Rectal smooth muscle tissue (tissue), 1 donor: ENCODE data around the gene MGMT.

Experiments
- H3K27ac ChIP-seq: one replicate; pipeline ENCODE4 v1.7.0; 2013; ENCODE audit warnings: low read depth, low read length, inconsistent platforms
- H3K27me3 ChIP-seq: one replicate; pipeline ENCODE4 v1.7.0; 2013; ENCODE audit warnings: low read length; ENCODE audit not compliant: control insufficient read depth, insufficient read depth
- H3K36me3 ChIP-seq: one replicate; pipeline ENCODE4 v1.7.0; 2013; ENCODE audit warnings: low read length; ENCODE audit not compliant: control insufficient read depth, insufficient read depth
- H3K4me1 ChIP-seq: one replicate; pipeline ENCODE4 v1.7.0; 2013; ENCODE audit warnings: low read length; ENCODE audit not compliant: control insufficient read depth, insufficient read depth
- H3K4me3 ChIP-seq: one replicate; pipeline ENCODE4 v1.7.0; 2013; ENCODE audit warnings: low read length
- H3K9ac ChIP-seq: one replicate; pipeline ENCODE4 v1.7.0; 2013; ENCODE audit warnings: low read length

The MGMT gene

DNA sequence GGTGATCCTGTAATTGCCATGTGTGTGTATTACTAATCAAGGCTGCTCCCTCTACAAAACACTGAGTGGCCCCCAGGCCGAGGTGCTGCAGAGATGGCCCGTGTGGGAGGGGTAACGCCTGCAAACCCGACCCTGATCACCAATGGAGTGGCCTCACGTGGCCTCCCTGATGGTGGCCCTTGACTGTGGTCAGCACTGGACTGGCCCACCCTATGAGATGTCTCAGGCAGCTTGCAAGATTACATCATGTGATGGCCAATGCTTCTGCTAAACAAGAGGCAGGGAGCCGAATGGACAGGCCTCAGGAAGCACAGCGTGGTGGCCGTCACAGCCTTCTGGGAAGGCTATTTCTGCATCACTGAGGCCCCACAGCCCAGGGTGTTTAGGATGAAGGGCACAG lies 186.4 kb downstream of the MGMT start:
- no peaks in the 10 kb centered on the region for H3K36me3 ChIP-seq
- H3K27ac ChIP-seq = no peak overlapping the region
- no peaks in the 10 kb centered on the region for H3K4me1 ChIP-seq
- H3K4me3 ChIP-seq = no peak overlapping the region
- H3K27me3 ChIP-seq = no peaks in the 10 kb centered on the region
- H3K9ac ChIP-seq = no peak overlapping the region

DNA sequence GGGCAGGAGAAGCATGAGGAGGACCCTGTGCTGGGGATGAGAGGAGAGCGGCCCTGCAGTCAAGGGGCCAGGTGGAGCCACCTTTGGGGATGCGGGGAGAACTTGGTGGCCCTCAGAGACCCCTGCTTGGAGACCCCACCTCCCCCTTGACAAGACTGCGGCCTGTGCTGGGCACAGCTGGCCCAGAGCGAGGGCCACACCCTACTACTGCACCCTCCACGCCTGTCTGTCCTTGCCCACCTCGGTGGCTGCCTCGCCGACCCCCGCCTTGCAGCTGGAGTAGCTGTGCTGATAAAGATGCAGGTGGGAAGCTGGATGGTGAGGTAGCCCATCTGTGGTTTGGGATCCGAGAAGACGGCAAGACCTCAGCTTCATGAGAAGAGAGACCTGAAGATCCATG lies 186.8 kb downstream of the MGMT start:
- H3K4me3 ChIP-seq = no peak overlapping the region
- no peak overlapping the region for H3K27ac ChIP-seq
- no peaks in the 10 kb centered on the region for H3K36me3 ChIP-seq
- H3K9ac ChIP-seq = no peak overlapping the region
- H3K4me1 ChIP-seq = no peaks in the 10 kb centered on the region
- H3K27me3 ChIP-seq = no peaks in the 10 kb centered on the region

DNA sequence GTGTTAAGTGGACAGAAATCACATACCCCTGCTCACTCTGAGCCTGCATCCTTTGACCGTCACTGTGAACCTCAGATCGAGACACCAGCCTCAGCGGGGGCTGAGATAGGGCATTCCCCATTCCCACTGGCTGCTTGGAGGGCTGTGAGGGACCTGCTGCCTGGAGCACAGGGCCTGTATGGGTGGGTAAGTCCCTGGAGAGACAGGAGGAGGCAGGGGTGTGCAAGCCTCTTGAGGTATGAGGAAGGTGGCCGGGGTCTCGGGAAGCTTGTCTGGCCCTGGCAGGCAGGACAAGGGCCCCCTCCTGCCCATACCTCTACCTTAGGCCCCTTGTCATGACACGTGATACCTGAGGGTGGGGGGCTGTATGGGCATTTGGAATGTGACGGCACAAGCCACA lies 187.4 kb downstream of the MGMT start:
- H3K4me1 ChIP-seq = no peaks in the 10 kb centered on the region
- H3K27me3 ChIP-seq = no peaks in the 10 kb centered on the region
- no peaks in the 10 kb centered on the region for H3K36me3 ChIP-seq
- H3K4me3 ChIP-seq = no peak overlapping the region
- H3K27ac ChIP-seq = no peak overlapping the region
- no peak overlapping the region for H3K9ac ChIP-seq

DNA sequence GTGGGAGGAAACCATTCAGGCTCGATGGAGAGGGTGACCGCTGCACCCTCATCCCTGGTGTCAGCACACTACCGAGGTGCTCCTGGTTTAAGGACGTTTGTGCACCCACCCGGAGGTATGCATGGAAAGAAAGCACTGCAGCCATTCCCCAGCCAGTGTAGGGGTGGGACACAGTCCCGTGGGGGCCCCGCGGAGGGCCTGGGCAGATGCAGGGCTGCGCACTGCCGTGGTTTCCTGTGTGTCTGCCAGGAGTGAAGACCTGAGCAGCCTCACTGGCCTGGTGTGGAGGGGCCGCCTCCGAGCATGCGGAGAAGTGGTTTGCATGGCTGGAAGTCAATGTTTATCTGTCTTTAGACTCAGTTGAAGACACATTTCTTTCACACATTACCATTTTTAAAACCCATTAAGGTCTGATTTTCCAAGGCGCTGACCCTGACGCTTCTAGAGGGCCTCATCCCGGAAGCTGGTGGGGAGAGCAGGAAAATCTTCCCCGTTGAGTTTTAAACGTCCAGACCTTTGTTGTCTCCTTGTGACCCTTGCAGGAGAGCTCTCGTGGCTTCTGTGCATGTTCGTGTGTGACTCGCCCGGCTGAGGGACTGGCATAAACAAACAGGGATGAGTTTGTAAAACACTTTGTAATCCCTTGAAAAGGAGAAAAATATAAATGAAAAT lies 188.1 kb downstream of the MGMT start:
- H3K4me3 ChIP-seq = no peak overlapping the region
- H3K9ac ChIP-seq = no peak overlapping the region
- no peaks in the 10 kb centered on the region for H3K27me3 ChIP-seq
- no peaks in the 10 kb centered on the region for H3K36me3 ChIP-seq
- no peak overlapping the region for H3K27ac ChIP-seq
- no peaks in the 10 kb centered on the region for H3K4me1 ChIP-seq

DNA sequence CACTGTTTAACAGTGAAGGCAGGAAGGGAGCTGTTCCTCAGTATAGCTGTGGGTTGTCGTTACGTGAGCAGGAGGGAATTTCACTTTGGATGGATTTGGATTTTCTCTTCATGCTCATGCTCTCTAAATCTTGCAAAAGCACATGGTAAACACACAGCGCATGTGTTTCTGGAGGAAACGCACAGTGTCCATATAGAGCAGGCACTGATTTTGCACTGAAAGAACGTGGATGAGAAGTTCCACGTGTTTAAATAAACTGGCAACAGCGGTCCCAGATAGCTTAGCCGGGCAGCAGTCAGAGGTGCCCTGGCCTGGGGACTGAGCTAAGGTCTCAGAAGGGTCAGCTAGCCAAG lies 188.6 kb downstream of the MGMT start:
- H3K27ac ChIP-seq = no peak overlapping the region
- H3K4me3 ChIP-seq = no peak overlapping the region
- H3K9ac ChIP-seq = no peak overlapping the region
- H3K4me1 ChIP-seq = no peaks in the 10 kb centered on the region
- H3K36me3 ChIP-seq = no peaks in the 10 kb centered on the region
- no peaks in the 10 kb centered on the region for H3K27me3 ChIP-seq

DNA sequence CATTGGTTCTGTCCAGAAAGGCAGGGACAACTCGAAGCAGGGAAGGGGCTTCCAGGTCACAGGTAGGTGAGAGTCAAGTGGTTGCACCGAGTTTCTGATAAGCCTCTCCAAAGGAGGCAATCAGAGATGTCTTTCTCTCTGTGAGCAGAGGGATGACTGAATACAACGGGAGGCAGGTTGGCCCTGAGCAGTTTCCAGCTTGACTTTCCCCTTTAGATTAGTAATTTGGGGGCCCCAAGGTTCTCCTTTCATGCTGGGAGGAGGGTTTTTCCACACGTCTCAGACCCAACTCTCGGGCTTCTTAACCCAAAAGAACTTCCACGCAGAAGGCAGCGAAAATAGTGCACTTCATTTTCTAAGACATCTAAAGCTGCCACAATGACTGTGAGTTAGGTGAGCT lies 189.6 kb downstream of the MGMT start:
- Histone ChIP-seq H3K9ac (no peak overlapping the region), H3K36me3 (no peaks in the 10 kb centered on the region), H3K27ac (no peak overlapping the region), H3K4me1 (no peaks in the 10 kb centered on the region), H3K27me3 (no peaks in the 10 kb centered on the region), H3K4me3 (no peak overlapping the region)

DNA sequence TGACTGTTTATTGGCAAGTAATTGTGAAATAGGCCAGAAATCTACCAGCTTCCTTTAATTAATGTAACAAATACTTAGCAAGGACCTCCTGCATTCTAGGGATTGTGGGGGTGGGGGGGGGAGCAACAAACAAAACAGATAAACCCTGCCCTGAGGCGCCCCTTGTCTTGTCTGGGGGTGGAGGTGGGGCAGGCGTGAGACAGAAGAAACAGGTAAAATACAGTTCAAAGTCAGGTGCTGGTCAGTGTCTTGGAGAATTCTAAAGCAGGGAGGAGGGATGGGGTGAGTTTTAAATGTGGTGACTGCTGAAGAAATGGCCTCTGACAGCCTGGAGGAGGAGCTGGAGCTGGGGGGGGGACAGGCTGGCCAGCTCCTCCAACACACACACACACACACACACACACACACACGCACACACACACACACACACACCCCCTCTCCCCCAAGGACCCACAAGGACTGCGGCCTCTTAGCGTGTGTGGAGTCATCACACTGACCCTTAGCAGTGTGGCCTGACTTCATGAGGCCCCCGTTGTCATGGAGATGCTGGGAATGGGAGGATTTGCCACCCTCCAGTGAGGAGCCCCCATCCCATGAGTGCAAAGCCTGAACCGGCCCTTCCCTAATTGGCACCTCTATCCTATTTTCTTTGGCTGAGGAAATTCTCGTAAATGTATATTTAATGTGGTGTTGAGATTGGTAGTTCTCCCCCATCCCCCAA lies 190.4 kb downstream of the MGMT start:
- Histone ChIP-seq H3K4me1 (no peaks in the 10 kb centered on the region), H3K36me3 (no peaks in the 10 kb centered on the region), H3K27me3 (no peaks in the 10 kb centered on the region), H3K4me3 (no peak overlapping the region), H3K27ac (no peak overlapping the region), H3K9ac (no peak overlapping the region)

DNA sequence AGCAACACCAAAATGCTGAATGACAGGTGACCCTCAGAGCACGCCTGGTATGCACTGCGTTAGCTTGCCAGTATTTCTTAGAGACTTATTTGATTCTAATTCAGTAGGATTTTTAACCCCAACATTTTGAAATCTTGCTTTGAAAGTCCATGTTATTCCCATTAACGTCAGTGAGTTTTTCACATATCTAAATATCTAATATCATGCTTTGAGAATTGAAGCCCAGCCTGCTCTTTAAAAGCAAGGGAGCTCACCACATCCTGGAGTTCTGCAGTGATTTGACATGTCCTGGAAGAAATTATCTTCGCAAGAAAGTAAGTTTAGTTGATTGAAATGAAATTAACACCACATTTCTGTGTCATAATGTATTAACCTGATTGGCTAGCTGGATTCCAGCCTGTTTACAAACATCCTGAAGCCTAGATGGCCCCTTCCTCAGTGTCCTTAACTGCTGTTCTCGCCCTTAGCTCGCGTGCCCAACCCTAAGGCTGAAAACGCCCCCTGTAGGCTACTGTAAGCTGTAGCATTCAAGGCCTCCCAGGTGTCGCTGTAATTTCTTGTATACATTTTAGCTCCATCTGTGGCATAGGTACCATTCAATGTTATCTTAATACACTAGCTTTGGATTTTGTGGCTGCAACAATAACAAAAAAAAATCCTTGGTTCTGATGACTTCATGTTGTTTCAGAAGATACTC lies 191.5 kb downstream of the MGMT start:
- no peak overlapping the region for H3K9ac ChIP-seq
- H3K4me3 ChIP-seq = no peak overlapping the region
- H3K4me1 ChIP-seq = no peaks in the 10 kb centered on the region
- no peak overlapping the region for H3K27ac ChIP-seq
- H3K36me3 ChIP-seq = no peaks in the 10 kb centered on the region
- no peaks in the 10 kb centered on the region for H3K27me3 ChIP-seq

DNA sequence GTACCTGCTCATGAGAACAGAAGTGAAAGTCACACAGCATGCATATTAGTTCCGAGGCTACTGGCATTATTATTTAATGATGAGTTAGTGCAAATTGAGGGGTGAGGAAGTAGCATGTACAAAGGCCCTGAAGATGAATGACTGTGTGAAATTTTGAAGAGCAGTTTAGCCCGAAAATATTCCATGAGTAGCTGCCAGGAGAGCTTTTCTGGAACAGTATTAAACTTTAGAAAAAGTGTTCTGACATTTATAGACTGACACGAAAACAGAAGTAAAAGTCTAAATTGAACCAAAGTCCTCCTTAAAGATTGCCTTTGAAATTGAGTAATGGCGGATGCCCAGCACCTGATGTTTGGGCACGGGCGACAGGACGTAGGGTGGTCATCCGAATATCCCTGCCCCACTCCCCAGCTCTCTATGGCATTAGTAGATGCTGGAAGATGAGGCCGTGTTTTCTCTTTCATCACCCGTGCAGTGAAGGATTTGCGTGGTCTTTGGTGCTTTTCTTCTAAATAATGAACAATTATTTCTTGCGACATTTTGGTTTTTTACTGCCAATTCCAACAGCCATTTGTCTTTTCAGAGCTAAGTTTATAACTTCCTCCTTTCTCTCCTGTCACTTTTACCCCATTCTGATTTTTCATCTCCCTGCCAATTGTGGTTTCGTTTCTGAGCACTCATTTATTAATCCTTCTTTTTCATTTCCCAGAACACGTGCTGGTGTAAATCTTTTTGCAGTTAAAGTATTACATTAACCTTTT lies 192.6 kb downstream of the MGMT start:
- H3K9ac ChIP-seq = no peak overlapping the region
- no peaks in the 10 kb centered on the region for H3K36me3 ChIP-seq
- H3K4me3 ChIP-seq = no peak overlapping the region
- H3K27me3 ChIP-seq = no peaks in the 10 kb centered on the region
- no peak overlapping the region for H3K27ac ChIP-seq
- H3K4me1 ChIP-seq = no peaks in the 10 kb centered on the region

DNA sequence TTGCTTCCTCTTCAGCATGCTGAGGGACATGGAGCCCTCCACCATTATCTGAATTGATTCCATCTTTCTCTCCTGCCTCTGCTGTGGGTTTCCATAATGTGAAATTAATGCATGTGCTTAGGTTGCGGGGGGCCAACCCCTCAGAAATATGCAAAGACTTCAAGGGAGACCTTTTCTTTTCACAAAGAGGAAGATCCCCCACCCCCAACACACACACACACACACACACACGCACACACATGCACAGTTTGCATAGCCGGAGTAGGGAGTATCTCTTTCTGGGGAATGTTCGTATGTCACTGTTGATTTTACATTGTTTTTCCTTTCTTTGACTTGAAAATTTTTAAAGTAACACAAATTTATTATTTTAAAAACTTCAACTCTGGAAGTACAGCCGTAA lies 193.5 kb downstream of the MGMT start:
- H3K27me3 ChIP-seq = no peaks in the 10 kb centered on the region
- H3K4me1 ChIP-seq = no peaks in the 10 kb centered on the region
- no peak overlapping the region for H3K4me3 ChIP-seq
- no peaks in the 10 kb centered on the region for H3K36me3 ChIP-seq
- no peak overlapping the region for H3K27ac ChIP-seq
- H3K9ac ChIP-seq = no peak overlapping the region

DNA sequence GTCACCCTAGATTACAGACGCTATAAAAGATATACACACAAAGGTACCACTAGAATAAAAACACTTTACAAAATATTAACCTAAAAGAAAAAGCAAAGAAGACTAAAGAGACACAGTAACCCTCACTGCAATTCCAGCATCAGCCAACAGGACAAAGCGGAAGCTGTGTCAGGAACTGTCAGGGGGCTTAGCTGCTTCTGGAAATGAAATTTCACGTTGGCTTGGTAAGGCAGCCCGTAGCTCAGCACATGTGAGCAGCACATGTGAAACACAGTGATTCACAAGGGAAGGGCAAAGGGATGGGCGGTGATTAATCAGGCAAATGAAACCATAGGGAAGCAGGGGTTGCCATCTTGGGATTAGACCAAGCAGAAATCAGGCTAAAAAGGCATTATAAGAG lies 195.4 kb downstream of the MGMT start:
- no peak overlapping the region for H3K27ac ChIP-seq
- no peaks in the 10 kb centered on the region for H3K27me3 ChIP-seq
- no peaks in the 10 kb centered on the region for H3K4me1 ChIP-seq
- H3K9ac ChIP-seq = no peak overlapping the region
- H3K4me3 ChIP-seq = no peak overlapping the region
- no peaks in the 10 kb centered on the region for H3K36me3 ChIP-seq

DNA sequence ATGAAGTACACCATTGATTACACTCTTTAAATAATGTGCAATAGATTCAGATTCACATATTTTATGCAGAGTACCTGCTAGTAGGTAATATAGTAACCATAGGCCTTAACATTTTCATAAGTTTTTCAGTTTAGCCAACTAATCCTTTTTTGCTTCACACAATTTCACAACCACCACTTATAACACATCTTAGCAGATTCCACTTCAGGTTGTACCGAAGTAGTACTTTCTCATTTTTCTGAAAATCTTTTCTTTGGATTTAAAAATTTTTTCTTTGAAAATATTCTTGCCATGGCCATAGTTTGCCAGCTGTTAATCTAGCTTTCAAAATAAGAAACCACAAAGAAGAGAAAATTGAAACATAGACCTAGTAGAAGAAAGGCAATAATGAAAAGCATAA lies 203.1 kb downstream of the MGMT start:
- no peaks in the 10 kb centered on the region for H3K27me3 ChIP-seq
- H3K36me3 ChIP-seq = no peaks in the 10 kb centered on the region
- no peak overlapping the region for H3K4me3 ChIP-seq
- no peaks in the 10 kb centered on the region for H3K4me1 ChIP-seq
- H3K9ac ChIP-seq = no peak overlapping the region
- H3K27ac ChIP-seq = no peak overlapping the region
